C4-2B (cell line): ENCODE measurements around the gene CMIP.

Experiments
- H3K27ac ChIP-seq: fragments of 450-650 bp; 2 replicates; pipeline ENCODE4 v1.5.1; 2017
- CTCF ChIP-seq: fragments of 450-650 bp; conservative IDR thresholded peaks from 2 replicates; pipeline ENCODE4 v1.5.1; 2017; ENCODE audit warnings: mild to moderate bottlenecking
- ZFX ChIP-seq: fragments of 450-650 bp; IDR thresholded peaks from 2 replicates; pipeline ENCODE4 v1.6.1; 2017

The CMIP gene

GRCh38 chr16:81461243-81461642 lies 16.6 kb downstream of the CMIP start:
- no peak overlapping the region for H3K27ac ChIP-seq
- TF ChIP-seq CTCF: no peak
- no peak for TF ChIP-seq ZFX

- TF ChIP-seq CTCF (no peak), ZFX (no peak)
- no peak overlapping the region for H3K27ac ChIP-seq
Measured at GRCh38 chr16:81461766-81462165, 17.2 kb downstream of the CMIP start.

- TF ChIP-seq CTCF (no peak), ZFX (no peak)
- no peak overlapping the region for H3K27ac ChIP-seq
Measured at GRCh38 chr16:81462683-81463082, 18.1 kb downstream of the CMIP start.

GRCh38 chr16:81463296-81463890 lies 18.8 kb downstream of the CMIP start:
- no peak overlapping the region for H3K27ac ChIP-seq
- TF ChIP-seq CTCF (no peak), ZFX (no peak)

GRCh38 chr16:81464279-81464678 lies 19.7 kb downstream of the CMIP start:
- TF ChIP-seq CTCF (no peak), ZFX (no peak)
- H3K27ac ChIP-seq: no peak overlapping the region

- no peak overlapping the region for H3K27ac ChIP-seq
- TF ChIP-seq ZFX (no peak), CTCF (no peak)
Measured at GRCh38 chr16:81465375-81465943, 20.9 kb downstream of the CMIP start.

GRCh38 chr16:81466356-81466980 lies 21.9 kb downstream of the CMIP start:
- no peak overlapping the region for H3K27ac ChIP-seq
- TF ChIP-seq ZFX: no peak
- TF ChIP-seq CTCF: no peak
